Endothelial cell of umbilical vein (primary cell): Measurements from ENCODE around the gene APOBEC2.

Experiments
- EZH2 ChIP-seq: IDR thresholded peaks from 2 replicates; pipeline ENCODE4 v1.6.1; 2012; ENCODE audit warnings: borderline replicate concordance, low read depth, mild to moderate bottlenecking, moderate library complexity, low read length, inconsistent platforms; ENCODE audit not compliant: severe bottlenecking
- FOS ChIP-seq: IDR thresholded peaks from 2 replicates; pipeline ENCODE4 v1.6.1; 2011; ENCODE audit warnings: mild to moderate bottlenecking, low read length, moderate library complexity, borderline replicate concordance; ENCODE audit not compliant: insufficient read depth
- GATA2 ChIP-seq: IDR thresholded peaks from 2 replicates; pipeline ENCODE4 v1.7.0; 2011; ENCODE audit warnings: low read depth, mild to moderate bottlenecking, moderate library complexity, mixed read lengths, low read length; ENCODE audit not compliant: insufficient read length, insufficient read depth
- JUN ChIP-seq: IDR thresholded peaks from 2 replicates; pipeline ENCODE4 v1.6.1; 2011; ENCODE audit warnings: borderline replicate concordance, low read depth; ENCODE audit not compliant: insufficient read length, insufficient read depth
- MYC ChIP-seq: IDR thresholded peaks from one replicate; pipeline ENCODE4 v1.6.1; 2011; ENCODE audit warnings: mild to moderate bottlenecking, low read depth, low read length
- POLR2A ChIP-seq: IDR thresholded peaks from 2 replicates; pipeline ENCODE4 v1.6.1; 2012; ENCODE audit warnings: low read depth, mild to moderate bottlenecking, control low read depth, low read length
- POLR2AphosphoS5 ChIP-seq: IDR thresholded peaks from 2 replicates; pipeline ENCODE4 v1.6.1; 2012; ENCODE audit warnings: low read depth, mild to moderate bottlenecking, control low read depth, low read length, moderate library complexity; ENCODE audit not compliant: insufficient read depth
- TF ChIP-seq, protein P1 (sequence below), 2 donors: IDR thresholded peaks; 1 replicate in 1 of 2; 2 replicates in 1 of 2; pipeline ENCODE4 v1.5.1; 2011; ENCODE audit warnings: low read length in 2 of 2, mild to moderate bottlenecking in 2 of 2, moderate library complexity in 2 of 2, control low read depth in 1 of 2, inconsistent platforms in 1 of 2, low read depth in 1 of 2; ENCODE audit not compliant: insufficient read depth in 1 of 2; ENCODE audit errors: extremely low read depth in 1 of 2
- TF ChIP-seq, protein P2 (sequence below): IDR thresholded peaks from 2 replicates; pipeline ENCODE4 v1.6.1; 2011; ENCODE audit not compliant: insufficient read depth, insufficient read length

DNA sequence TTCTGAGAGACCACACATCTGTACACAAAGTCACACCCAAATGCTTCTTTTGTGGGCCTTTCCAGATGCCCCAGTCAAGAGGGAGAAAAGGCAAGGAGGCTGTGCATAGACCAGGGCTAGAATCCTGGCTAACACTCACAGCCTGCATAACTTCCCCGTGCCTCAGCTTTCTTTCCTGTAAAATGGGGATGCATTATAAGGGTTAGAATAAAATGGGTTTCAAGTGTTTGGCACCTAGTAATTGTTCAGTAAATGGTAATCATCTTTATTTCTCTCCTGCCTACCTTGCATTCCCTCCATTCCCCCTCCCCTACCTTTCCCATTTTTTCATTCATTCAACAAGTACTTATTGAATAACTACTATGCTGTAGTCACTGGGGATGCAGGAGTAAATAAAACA, 43.3 kb upstream of the APOBEC2 start:
- TF ChIP-seq, protein P1, sequence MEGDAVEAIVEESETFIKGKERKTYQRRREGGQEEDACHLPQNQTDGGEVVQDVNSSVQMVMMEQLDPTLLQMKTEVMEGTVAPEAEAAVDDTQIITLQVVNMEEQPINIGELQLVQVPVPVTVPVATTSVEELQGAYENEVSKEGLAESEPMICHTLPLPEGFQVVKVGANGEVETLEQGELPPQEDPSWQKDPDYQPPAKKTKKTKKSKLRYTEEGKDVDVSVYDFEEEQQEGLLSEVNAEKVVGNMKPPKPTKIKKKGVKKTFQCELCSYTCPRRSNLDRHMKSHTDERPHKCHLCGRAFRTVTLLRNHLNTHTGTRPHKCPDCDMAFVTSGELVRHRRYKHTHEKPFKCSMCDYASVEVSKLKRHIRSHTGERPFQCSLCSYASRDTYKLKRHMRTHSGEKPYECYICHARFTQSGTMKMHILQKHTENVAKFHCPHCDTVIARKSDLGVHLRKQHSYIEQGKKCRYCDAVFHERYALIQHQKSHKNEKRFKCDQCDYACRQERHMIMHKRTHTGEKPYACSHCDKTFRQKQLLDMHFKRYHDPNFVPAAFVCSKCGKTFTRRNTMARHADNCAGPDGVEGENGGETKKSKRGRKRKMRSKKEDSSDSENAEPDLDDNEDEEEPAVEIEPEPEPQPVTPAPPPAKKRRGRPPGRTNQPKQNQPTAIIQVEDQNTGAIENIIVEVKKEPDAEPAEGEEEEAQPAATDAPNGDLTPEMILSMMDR (IDR thresholded peaks at IDR 0.05; ENCODE audit: extremely low read depth in 1 of 2, insufficient read depth in 1 of 2, low read depth in 1 of 2, low read length in 2 of 2), result no peak
- TF ChIP-seq EZH2, result no peak
- TF ChIP-seq POLR2A, result no peak
- TF ChIP-seq, protein P2, sequence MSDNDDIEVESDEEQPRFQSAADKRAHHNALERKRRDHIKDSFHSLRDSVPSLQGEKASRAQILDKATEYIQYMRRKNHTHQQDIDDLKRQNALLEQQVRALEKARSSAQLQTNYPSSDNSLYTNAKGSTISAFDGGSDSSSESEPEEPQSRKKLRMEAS, result no peak
- no peak for TF ChIP-seq POLR2AphosphoS5
- TF ChIP-seq MYC, result no peak
- no peak for TF ChIP-seq GATA2
- TF ChIP-seq JUN, result no peak
- TF ChIP-seq FOS, result no peak
